ENCODE data around the gene VSIG8.

VSIG8 gene

DNA sequence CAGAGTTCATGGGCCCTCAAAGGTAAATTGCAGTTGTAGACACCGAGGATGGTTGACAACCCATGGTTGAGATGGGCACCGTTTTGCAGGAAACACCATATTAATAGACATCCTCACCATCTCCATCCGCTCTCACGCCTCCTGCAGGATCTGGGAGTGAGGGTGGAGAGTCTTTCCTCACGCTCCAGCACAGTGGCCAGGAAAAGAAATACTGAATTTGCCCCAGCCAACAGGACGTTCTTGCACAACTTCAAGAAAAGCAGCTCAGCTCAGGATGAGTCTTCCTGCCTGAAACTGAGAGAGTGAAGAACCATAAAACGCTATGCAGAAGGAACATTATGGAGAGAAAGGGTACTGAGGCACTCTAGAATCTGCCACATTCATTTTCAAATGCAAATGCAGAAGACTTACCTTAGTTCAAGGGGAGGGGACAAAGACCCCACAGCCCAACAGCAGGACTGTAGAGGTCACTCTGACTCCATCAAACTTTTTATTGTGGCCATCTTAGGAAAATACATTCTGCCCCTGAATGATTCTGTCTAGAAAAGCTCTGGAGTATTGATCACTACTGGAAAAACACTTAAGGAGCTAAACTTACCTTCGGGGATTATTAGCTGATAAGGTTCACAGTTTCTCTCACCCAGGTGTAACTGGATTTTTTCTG is 26.5 kb downstream of the VSIG8 start:
- TF ChIP-seq POLR2A (IDR thresholded peaks at IDR 0.05; ENCODE audit: low read depth, low read length) (no peak), POU2F2 (IDR thresholded peaks at IDR 0.05; ENCODE audit: low read depth, low read length) (no peak), PAX5 (IDR thresholded peaks at IDR 0.05; ENCODE audit: insufficient read depth, low read length, severe bottlenecking) (no peak), POLR2AphosphoS5 (IDR thresholded peaks at IDR 0.05; ENCODE audit: low read depth, low read length) (no peak), TAF1 (IDR thresholded peaks at IDR 0.05; ENCODE audit: low read depth, low read length) (no peak), SPI1 (IDR thresholded peaks at IDR 0.05; ENCODE audit: low read depth, low read length) (no peak)
- no peak for FAIRE-seq
- no peak for DNase-seq (ENCODE audit: insufficient read length, low spot score)

DNA sequence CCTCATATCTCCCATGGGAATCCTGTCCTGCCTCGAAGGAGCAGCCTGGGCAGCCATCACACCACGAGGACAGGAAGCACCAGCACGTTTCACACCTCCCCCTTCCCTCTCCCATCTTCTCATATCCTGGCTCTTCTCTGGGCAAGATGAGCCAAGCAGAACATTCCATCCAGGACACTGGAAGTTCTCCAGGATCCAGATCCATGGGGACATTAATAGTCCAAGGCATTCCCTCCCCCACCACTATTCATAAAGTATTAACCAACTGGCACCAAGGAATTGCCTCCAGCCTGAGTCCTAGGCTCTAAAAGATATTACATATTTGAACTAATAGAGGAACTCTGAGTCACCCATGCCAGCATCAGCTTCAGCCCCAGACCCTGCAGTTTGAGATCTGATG is 27.1 kb downstream of the VSIG8 start:
- FAIRE-seq: no peak
- no peak for DNase-seq (ENCODE audit: insufficient read length, low spot score)
- TF ChIP-seq SPI1 (IDR thresholded peaks at IDR 0.05; ENCODE audit: low read depth, low read length): no peak
- TF ChIP-seq POLR2A (IDR thresholded peaks at IDR 0.05; ENCODE audit: low read depth, low read length): no peak
- TF ChIP-seq TAF1 (IDR thresholded peaks at IDR 0.05; ENCODE audit: low read depth, low read length): no peak
- TF ChIP-seq POLR2AphosphoS5 (IDR thresholded peaks at IDR 0.05; ENCODE audit: low read depth, low read length): no peak
- no peak for TF ChIP-seq PAX5 (IDR thresholded peaks at IDR 0.05; ENCODE audit: insufficient read depth, low read length, severe bottlenecking)
- no peak for TF ChIP-seq POU2F2 (IDR thresholded peaks at IDR 0.05; ENCODE audit: low read depth, low read length)

- DNase-seq (ENCODE audit: insufficient read length, low spot score) (no peak), FAIRE-seq (no peak)
- no peak for TF ChIP-seq PAX5 (IDR thresholded peaks at IDR 0.05; ENCODE audit: insufficient read depth, low read length, severe bottlenecking)
Observed at GRCh38 chr1:159832309-159832708, 30.1 kb downstream of the VSIG8 start.

DNA sequence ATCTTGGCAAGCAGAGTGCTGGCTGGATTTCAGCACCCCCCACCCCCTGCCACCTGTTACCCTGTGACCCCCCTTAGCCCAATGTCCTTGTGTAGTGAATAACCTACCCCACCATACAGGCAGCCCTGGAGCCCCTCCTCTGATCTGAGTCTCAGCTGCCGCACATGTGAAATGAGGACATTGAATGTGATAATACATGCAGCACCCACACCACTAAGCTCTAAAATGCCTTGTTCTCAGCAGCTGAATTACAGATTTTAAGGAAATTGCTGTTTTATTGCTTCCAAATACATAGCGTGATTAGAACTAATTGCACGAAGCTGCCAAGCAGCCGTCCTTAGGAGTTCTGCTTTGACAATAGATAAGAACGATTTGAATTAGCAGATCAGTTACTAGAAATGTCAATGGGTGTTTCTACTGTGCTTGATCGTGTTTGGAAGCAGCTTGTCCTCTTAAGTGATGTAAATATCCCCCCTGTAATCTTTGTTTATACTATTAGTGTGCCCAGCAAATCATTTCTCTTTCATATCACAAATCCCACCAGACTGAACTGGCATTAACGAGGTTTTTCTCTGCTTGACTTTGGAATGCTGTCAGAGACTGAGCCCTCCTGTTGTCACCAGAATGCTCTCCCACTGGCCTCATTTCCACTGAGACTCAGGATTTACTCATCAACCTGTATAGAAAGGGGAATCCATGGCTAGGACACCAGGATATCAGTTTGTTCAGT is 30.9 kb downstream of the VSIG8 start:
- no peak for FAIRE-seq
- TF ChIP-seq SPI1 (IDR thresholded peaks at IDR 0.05; ENCODE audit: low read depth, low read length) (no peak), TAF1 (IDR thresholded peaks at IDR 0.05; ENCODE audit: low read depth, low read length) (no peak), POU2F2 (IDR thresholded peaks at IDR 0.05; ENCODE audit: low read depth, low read length) (no peak), PAX5 (IDR thresholded peaks at IDR 0.05; ENCODE audit: insufficient read depth, low read length, severe bottlenecking) (no peak), POLR2A (IDR thresholded peaks at IDR 0.05; ENCODE audit: low read depth, low read length) (no peak), POLR2AphosphoS5 (IDR thresholded peaks at IDR 0.05; ENCODE audit: low read depth, low read length) (no peak)
- DNase-seq (ENCODE audit: insufficient read length, low spot score): no peak

DNA sequence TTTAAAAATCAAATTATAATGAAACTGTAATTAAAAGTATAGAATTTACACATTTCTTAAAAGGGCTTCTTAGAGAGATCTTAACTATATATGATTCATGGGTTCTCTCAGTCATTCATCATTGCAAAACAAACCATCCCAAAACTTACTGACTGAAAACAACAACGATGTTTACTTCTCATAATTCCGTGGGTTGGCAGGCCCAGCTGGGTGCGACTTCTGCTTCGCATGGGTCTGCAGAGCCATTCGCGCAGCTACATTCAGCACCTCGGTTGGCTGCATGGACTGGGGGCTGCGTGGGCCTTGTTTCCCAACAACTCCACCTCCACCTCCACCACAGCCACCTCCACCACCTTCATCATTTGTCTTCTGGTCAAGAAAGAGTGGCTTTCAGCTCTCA is 31.7 kb downstream of the VSIG8 start:
- DNase-seq (ENCODE audit: insufficient read length, low spot score): no peak
- no peak for FAIRE-seq
- no peak for TF ChIP-seq PAX5 (IDR thresholded peaks at IDR 0.05; ENCODE audit: insufficient read depth, low read length, severe bottlenecking)
- no peak for TF ChIP-seq POU2F2 (IDR thresholded peaks at IDR 0.05; ENCODE audit: low read depth, low read length)
- no peak for TF ChIP-seq POLR2AphosphoS5 (IDR thresholded peaks at IDR 0.05; ENCODE audit: low read depth, low read length)
- no peak for TF ChIP-seq SPI1 (IDR thresholded peaks at IDR 0.05; ENCODE audit: low read depth, low read length)
- no peak for TF ChIP-seq POLR2A (IDR thresholded peaks at IDR 0.05; ENCODE audit: low read depth, low read length)
- no peak for TF ChIP-seq TAF1 (IDR thresholded peaks at IDR 0.05; ENCODE audit: low read depth, low read length)

DNA sequence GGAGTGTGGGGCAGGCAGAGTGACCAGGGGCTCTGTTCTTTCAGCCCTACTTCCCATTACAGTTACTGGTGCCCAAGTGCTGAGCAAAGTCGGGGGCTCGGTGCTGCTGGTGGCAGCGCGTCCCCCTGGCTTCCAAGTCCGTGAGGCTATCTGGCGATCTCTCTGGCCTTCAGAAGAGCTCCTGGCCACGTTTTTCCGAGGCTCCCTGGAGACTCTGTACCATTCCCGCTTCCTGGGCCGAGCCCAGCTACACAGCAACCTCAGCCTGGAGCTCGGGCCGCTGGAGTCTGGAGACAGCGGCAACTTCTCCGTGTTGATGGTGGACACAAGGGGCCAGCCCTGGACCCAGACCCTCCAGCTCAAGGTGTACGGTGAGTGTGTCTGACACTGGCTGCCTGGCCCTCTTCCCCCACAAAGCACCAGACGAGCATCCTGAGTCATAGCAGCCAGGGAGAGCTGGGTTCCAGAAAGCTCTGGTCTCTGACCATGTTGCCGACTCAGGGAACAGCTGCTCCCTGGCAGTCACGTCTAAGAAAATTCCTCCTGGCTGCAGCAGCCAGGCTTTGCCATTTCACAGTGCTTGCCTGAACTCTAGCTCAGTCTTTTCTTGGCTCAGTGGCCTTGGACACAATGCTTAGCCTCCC is 32.5 kb downstream of the VSIG8 start:
- DNase-seq (ENCODE audit: insufficient read length, low spot score) (no peak), FAIRE-seq (no peak)
- TF ChIP-seq SPI1 (IDR thresholded peaks at IDR 0.05; ENCODE audit: low read depth, low read length) (no peak), POLR2AphosphoS5 (IDR thresholded peaks at IDR 0.05; ENCODE audit: low read depth, low read length) (no peak), PAX5 (IDR thresholded peaks at IDR 0.05; ENCODE audit: insufficient read depth, low read length, severe bottlenecking) (no peak), POU2F2 (IDR thresholded peaks at IDR 0.05; ENCODE audit: low read depth, low read length) (no peak), POLR2A (IDR thresholded peaks at IDR 0.05; ENCODE audit: low read depth, low read length) (no peak), TAF1 (IDR thresholded peaks at IDR 0.05; ENCODE audit: low read depth, low read length) (no peak)

GRCh38 chr1:159829273-159829634 is 33.2 kb downstream of the VSIG8 start:
- DNase-seq (ENCODE audit: insufficient read length, low spot score): peak; percentile 45
- no peak for TF ChIP-seq PAX5 (IDR thresholded peaks at IDR 0.05; ENCODE audit: insufficient read depth, low read length, severe bottlenecking)
- peak; percentile 75 for TF ChIP-seq SPI1 (IDR thresholded peaks at IDR 0.05; ENCODE audit: low read depth, low read length)
- no peak for TF ChIP-seq POLR2AphosphoS5 (IDR thresholded peaks at IDR 0.05; ENCODE audit: low read depth, low read length)
- TF ChIP-seq POU2F2 (IDR thresholded peaks at IDR 0.05; ENCODE audit: low read depth, low read length): no peak
- TF ChIP-seq TAF1 (IDR thresholded peaks at IDR 0.05; ENCODE audit: low read depth, low read length): no peak
- TF ChIP-seq POLR2A (IDR thresholded peaks at IDR 0.05; ENCODE audit: low read depth, low read length): no peak
- peak; percentile 79 for FAIRE-seq

- DNase-seq (ENCODE audit: insufficient read length, low spot score) (no peak), FAIRE-seq (no peak)
- TF ChIP-seq TAF1 (IDR thresholded peaks at IDR 0.05; ENCODE audit: low read depth, low read length) (no peak), POLR2AphosphoS5 (IDR thresholded peaks at IDR 0.05; ENCODE audit: low read depth, low read length) (no peak), PAX5 (IDR thresholded peaks at IDR 0.05; ENCODE audit: insufficient read depth, low read length, severe bottlenecking) (no peak), POLR2A (IDR thresholded peaks at IDR 0.05; ENCODE audit: low read depth, low read length) (no peak), POU2F2 (IDR thresholded peaks at IDR 0.05; ENCODE audit: low read depth, low read length) (no peak), SPI1 (IDR thresholded peaks at IDR 0.05; ENCODE audit: low read depth, low read length) (no peak)
Observed at GRCh38 chr1:159828581-159829272, 33.7 kb downstream of the VSIG8 start.

GRCh38 chr1:159828176-159828575 is 34.3 kb downstream of the VSIG8 start:
- TF ChIP-seq POLR2AphosphoS5 (IDR thresholded peaks at IDR 0.05; ENCODE audit: low read depth, low read length) (no peak), TAF1 (IDR thresholded peaks at IDR 0.05; ENCODE audit: low read depth, low read length) (no peak), PAX5 (IDR thresholded peaks at IDR 0.05; ENCODE audit: insufficient read depth, low read length, severe bottlenecking) (no peak), POU2F2 (IDR thresholded peaks at IDR 0.05; ENCODE audit: low read depth, low read length) (no peak), POLR2A (IDR thresholded peaks at IDR 0.05; ENCODE audit: low read depth, low read length) (no peak), SPI1 (IDR thresholded peaks at IDR 0.05; ENCODE audit: low read depth, low read length) (no peak)
- FAIRE-seq: peak; percentile 16
- no peak for DNase-seq (ENCODE audit: insufficient read length, low spot score)
